ENCODE measurements around the gene CTIF.

DNA sequence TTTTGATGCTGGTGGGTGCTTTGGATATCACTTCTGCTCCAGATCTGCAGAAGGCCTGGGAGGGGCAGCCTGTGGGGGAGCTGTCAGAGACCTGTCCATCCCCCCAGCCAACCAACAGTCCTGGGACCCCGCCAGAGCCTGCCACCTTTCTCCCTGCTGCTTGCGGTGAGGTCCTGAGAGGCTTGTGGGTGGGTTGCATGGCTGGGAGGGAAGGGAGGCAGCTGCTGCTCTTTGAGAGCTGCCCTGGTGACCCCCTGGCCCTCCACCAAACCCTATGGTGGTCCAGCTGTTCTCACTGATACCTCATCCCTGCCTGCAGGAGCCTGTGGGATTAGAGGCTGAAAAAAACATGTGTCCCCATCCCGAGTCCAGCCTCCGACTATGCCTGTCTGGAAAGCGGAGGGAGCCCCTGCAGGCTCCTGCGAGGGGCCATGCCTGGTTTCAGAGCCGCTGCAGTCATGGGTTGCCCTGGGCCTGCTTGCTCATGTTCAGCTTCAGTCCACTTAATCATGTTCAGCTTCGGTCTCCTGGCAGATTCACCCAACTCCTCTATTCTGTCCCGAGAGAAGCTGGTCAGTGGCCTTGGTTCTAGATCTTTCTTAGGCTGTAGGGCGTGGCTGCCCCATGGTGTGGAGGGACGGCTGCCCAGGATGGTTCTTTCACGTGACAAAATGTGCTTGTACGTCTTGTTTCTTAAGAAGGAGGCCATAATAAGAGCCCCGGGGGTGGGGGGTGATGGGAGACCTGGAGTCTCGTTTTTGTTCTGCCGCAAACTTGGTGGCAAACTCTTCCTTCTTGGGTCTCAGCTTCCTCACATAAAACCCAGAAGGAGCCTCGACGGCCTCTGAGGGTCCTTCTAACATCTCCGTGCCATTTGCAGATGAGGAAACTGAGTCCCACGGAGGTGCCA is 98.5 kb downstream of the CTIF start:
- TF ChIP-seq CHD2 (IDR thresholded peaks at IDR 0.05; ENCODE audit: low read length, partially characterized antibody) (no peak), TAF1 (IDR thresholded peaks at IDR 0.05; ENCODE audit: borderline replicate concordance, low read depth, low read length) (no peak), EZH2phosphoT487 (IDR thresholded peaks at IDR 0.05; ENCODE audit: borderline replicate concordance, low read depth) (no peak), JUND (IDR thresholded peaks at IDR 0.05) (no peak), RAD21 (IDR thresholded peaks at IDR 0.05; ENCODE audit: low read length) (no peak)
- TF ChIP-seq, protein P1, sequence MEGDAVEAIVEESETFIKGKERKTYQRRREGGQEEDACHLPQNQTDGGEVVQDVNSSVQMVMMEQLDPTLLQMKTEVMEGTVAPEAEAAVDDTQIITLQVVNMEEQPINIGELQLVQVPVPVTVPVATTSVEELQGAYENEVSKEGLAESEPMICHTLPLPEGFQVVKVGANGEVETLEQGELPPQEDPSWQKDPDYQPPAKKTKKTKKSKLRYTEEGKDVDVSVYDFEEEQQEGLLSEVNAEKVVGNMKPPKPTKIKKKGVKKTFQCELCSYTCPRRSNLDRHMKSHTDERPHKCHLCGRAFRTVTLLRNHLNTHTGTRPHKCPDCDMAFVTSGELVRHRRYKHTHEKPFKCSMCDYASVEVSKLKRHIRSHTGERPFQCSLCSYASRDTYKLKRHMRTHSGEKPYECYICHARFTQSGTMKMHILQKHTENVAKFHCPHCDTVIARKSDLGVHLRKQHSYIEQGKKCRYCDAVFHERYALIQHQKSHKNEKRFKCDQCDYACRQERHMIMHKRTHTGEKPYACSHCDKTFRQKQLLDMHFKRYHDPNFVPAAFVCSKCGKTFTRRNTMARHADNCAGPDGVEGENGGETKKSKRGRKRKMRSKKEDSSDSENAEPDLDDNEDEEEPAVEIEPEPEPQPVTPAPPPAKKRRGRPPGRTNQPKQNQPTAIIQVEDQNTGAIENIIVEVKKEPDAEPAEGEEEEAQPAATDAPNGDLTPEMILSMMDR (IDR thresholded peaks at IDR 0.05) = no peak
- TF ChIP-seq, protein P2, sequence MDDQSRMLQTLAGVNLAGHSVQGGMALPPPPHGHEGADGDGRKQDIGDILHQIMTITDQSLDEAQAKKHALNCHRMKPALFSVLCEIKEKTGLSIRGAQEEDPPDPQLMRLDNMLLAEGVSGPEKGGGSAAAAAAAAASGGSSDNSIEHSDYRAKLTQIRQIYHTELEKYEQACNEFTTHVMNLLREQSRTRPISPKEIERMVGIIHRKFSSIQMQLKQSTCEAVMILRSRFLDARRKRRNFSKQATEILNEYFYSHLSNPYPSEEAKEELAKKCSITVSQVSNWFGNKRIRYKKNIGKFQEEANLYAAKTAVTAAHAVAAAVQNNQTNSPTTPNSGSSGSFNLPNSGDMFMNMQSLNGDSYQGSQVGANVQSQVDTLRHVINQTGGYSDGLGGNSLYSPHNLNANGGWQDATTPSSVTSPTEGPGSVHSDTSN (IDR thresholded peaks at IDR 0.05) = no peak

Data from SK-N-SH (cell line).